ENCODE measurements around the gene ZNF600.
A peak's percentile ranks its signal among the peaks of the same experiment; 100 is the strongest.
"Not testable (repeated sequence)": the region's sequence is repeated elsewhere in the genome, so short reads cannot be mapped to it uniquely, and the experiment has no call there.

Gene ZNF600

DNA sequence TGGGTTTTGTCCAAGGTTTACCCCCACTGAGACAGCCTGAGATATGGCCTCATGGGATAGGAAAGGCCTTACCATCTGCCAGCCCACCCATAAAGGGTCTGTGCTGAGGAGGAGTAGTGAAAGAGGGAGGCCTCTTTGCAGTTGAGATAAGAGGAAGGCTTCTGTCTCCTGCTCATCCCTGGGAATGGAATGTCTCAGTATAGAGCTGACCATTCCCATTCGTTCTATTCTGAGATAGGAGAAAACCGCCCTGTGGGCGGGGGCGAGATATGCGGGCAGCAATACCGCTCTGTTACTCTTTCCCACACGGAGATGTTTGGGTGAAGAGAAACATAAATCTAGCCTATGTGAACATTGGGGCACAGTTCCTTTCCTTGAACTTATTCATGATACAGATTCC, 45.2 kb downstream of the ZNF600 start:
- not testable (repeated sequence) for DNase-seq

DNA sequence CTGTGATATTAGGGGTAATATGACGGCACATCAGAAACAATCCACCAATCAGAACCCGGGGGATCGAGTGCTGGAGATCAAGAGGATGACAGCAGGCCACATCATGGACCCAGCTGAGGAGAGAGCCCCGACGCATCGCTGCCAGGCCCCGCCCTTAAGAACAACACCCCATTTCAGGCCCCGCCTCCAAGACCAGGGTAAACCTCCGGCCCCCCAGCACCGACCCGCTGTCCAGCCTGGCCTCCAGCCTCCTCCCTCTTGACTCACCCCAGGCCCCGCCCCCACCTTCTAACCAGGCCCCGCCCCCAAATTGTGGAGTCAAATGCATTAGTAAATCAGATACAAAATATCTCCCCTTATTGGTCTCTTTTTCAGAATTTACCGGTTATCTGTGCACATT, 47.0 kb downstream of the ZNF600 start:
- no peak for DNase-seq

DNA sequence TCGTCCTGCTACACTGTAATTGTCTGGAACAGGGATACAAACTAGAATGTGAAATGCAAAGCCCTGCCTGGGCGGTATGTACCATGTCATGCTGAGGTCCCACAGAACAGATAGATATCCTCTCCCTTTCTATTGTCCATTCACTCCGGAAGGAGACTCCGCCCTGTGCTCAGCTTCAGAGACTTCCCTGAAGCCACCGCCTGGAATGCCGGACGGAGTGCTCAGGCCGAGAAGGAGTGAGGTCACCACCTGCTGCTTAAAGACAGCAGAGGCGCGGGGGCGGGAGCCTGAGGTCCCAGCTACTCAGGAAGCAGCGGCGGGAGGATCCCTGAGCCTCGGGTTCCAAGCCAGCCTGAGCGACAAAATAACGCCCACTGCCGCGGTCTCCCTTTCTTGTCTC, 50.9 kb downstream of the ZNF600 start:
- DNase-seq = no peak

DNA sequence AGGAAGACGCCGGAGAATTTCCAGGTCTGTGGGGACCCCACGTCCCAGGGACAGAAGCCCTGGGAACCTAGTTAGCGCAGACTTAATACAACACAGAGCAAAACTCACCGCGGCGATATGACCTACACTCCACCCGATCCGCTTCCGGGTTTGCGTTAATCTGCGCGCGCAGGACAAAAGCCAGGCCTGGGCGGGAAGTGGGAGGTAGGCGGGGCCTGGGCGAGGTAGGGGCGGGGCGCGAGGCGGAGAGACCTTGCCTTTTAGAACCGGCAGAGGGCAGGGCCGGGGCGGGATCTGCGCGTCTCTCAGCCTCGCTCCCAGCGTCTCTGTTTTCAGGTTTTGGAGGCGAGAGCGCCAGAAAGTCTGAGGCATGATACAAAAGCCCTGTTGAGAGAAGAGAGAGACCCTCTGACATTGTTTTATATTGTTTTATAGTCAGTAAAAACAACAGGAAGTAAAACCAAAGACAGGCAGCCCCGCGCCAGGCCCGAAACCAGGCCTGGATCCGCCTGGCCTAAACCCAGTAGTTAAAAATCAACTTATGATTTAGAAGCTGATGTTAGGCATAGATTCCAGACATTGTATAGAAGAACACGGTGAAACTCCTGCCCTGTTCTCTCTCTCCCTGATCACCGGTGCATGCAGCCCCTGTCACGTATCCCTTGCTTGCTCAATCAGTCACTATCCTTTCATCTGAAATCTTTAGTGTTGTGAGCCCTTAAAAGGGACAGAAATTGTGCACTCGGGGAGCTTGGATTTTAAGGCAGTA, 51.5 kb downstream of the ZNF600 start, which contains the start of gene ZNF611:
TSS of gene ZNF611 (minus strand) at position 152 of the 769 bp plus-strand sequence. CDS start 19,150 bp downstream, outside the sequence.
- DNase-seq = peak; percentile 97

GRCh38 chr19:52734331-52734892, 52.2 kb downstream of the ZNF600 start:
- no peak for DNase-seq

DNA sequence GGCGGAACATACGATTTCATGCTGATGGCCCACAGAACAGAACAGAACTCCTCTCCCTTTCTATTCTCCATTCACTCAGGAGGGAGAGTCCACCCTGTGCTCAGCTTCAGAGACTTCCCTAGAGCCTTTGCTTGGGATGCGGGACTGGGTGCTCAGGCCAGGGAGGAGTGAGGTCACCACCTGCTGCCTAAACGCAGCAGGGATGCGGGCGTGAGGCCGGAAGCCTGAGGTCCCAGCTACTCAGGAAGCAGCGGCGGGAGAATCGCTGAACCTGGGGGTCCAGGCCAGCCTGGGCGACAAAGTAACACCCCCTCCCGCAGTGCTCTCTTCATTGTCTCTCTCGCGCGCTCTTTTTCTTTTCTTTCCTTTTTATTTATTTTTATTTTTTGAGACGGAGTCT, 60.5 kb downstream of the ZNF600 start:
- not testable (repeated sequence) for DNase-seq

GRCh38 chr19:52725528-52725961, 61.0 kb downstream of the ZNF600 start:
- DNase-seq = no peak

DNA sequence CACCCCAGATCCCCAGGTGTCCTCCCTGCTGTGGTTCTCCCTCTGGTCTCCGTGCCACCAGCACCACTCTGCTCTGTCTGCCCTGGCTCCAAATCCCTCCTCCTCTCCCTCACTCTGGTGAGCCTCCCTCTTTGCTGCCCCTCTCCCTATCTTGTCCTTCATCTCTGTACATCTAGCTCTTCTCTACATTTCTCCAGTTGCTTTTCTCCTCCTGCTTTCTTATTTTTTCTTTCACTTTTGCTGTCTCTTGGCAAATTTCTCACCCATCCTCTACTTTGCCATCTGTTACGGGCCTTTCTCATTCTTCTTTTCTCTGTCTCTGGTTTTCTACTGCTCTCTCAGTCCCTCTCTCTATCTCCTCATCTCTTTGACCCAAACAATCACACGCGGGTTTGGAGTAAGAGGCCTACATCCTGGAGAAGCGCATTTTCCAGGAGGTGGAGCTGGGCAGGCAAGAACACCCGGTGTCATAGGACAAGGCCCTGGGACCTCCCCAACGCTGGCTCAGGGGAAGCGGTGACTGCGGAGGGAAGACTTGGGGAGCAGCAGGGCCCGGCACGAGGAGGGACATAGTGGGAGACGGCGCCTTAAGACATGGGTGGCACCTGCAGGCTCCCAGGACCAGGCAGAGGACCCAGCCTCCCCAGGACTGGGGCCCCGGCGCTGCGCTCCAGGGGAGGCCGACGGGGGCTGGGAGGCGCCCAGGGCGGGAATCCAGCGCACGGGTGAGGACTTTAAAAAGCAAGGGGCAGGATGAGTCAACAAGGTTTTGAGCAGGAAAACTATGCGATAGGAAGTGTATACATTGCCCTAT, 61.7 kb downstream of the ZNF600 start:
- DNase-seq = no peak

DNA sequence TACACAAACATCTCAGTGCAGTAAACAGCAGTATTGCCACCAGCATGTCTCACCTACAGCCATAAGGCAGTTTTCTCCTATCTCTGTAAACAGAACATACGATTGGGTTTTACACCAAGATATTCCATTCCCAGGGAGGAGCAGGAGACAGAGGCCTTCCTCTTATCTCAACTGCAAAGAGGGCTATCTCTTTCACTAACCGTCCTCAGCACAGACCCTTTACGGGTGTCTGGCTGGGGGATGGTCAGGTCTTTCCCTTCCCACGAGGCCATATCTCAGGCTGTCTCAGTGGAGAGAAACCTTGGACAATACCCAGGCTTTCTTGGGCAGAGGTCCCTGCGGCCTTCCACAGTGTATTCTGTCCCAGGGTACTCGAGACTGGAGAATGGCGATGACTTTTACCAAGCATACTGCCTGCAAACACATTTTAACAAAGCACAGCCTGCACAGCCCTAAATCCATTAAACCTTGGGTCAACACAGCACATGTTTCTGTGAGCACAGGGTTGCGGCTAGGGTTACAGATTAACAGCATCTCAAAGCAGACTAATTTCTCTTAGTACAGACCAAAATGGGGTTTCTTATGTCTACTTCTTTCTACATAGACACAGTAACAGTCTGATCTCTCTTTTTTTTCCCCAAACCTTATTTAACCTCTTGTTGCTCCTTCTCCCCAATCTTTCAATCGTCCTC, 62.5 kb downstream of the ZNF600 start:
- not testable (repeated sequence) for DNase-seq

DNA sequence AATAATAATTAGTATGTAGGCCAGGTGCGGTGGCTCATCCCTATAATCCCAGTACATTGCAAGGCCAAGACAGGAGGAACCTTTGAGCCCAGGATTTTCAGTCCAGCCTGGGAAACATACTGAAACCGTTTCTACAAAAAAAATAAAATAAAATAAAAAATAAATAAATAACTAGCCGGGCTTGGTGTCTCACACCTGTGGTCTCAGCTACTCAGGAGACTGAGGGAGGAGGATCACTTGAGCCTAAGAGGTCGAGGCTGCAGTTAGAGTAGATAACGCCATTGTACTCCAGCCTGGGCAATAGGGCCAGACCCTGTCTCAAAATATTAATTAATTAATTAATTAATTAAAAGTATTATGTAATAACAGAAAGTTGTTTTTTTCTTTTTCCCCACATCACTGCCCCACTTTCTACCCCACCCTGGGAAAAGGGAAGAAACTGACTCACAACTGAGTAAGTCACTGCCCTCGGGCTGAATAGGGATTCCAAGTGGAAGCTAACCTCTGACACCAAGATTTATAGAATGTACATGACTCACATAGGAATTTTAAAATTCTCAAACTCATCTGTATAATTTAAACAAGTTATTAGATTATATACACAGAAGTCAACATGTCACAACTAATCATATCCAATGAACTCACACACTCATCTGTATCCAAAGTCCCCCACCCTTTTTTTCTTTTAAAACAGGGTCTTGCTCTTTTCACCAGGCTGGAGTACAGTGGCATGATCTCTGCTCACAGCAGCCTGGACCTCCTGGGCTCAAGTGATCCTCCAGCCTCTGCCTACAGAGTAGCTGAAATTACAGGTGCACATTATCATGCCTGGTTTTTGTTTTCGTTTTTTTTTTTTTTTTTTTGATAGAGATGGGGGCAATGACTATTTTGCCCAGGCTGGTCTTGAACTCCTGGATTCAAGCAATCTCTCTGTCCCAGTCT, 64.3 kb downstream of the ZNF600 start:
- DNase-seq = no peak

DNA sequence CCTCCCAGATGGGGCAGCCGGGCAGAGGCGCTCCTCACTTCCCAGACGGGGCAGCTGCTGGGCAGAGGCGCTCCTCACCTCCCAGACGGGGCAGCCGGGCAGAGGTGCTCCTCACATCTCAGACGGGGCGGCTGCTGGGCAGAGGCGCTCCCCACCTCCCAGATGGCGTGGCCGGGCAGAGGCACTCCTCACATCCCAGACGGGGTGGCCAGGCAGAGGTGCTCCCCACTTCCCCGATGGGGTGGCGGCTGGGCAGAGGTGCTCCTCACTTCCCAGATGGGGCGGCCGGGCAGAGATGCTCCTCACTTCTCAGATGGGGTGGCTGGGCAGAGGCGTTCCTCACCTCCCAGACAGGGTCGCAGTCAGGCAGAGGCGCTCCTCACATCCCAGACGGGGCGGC, 66.0 kb downstream of the ZNF600 start:
- DNase-seq = not testable (repeated sequence)

GRCh38 chr19:52716522-52716921, 70.1 kb downstream of the ZNF600 start:
- DNase-seq = no peak

DNA sequence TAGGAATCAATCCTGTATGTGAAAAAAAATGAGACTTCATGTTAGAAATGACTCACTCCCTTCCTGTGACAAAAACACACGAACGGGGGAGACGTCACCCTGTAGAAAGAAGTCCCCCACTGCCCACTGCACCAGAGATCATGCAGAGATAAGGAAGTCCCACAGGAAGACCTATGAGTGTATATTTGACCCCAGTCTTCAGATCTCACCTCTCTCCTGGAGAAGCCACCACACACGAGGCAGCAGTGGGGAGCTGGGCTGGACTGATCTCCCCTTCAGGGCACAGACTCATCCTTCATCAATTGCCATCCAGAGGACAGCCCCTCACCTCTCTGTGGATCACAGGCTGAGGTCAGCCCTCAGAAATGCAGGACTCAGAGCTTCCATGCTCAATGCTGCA, 70.7 kb downstream of the ZNF600 start:
- peak; percentile 50 for DNase-seq

- not testable (repeated sequence) for DNase-seq
These were observed 71.3 kb downstream of the ZNF600 start for GRCh38 chr19:52715330-52715729.
